T-helper 1 cell treated with Interleukin-12 subunit alpha and Interleukin-12 subunit beta and Interleukin-4 antibody, amounts not matched to agents 30 μg/mL and 1 μg/mL, for 36 hours (primary cell): ENCODE measurements around the gene GSTA5.
"Not testable (repeated sequence)": the region's sequence is repeated elsewhere in the genome, so short reads cannot be mapped to it uniquely, and the experiment has no call there.

Source experiments
- H3K27ac Mint-ChIP-seq: one replicate; pipeline ENCODE4 v1.8.0; 2021; ENCODE audit warnings: mild to moderate bottlenecking, mixed read lengths
- H3K27me3 Mint-ChIP-seq: one replicate; pipeline ENCODE4 v1.8.0; 2021; ENCODE audit warnings: low read depth, mixed read lengths
- H3K36me3 Mint-ChIP-seq: one replicate; pipeline ENCODE4 v1.8.0; 2021; ENCODE audit warnings: low read depth, mixed read lengths
- H3K4me1 Mint-ChIP-seq: one replicate; pipeline ENCODE4 v1.8.0; 2021; ENCODE audit warnings: low read depth, mixed read lengths
- H3K4me3 Mint-ChIP-seq: one replicate; pipeline ENCODE4 v1.8.0; 2021; ENCODE audit warnings: mild to moderate bottlenecking, moderate library complexity, mixed read lengths
- H3K9me3 Mint-ChIP-seq: one replicate; pipeline ENCODE4 v1.8.0; 2021; ENCODE audit warnings: mixed read lengths

Gene GSTA5

DNA sequence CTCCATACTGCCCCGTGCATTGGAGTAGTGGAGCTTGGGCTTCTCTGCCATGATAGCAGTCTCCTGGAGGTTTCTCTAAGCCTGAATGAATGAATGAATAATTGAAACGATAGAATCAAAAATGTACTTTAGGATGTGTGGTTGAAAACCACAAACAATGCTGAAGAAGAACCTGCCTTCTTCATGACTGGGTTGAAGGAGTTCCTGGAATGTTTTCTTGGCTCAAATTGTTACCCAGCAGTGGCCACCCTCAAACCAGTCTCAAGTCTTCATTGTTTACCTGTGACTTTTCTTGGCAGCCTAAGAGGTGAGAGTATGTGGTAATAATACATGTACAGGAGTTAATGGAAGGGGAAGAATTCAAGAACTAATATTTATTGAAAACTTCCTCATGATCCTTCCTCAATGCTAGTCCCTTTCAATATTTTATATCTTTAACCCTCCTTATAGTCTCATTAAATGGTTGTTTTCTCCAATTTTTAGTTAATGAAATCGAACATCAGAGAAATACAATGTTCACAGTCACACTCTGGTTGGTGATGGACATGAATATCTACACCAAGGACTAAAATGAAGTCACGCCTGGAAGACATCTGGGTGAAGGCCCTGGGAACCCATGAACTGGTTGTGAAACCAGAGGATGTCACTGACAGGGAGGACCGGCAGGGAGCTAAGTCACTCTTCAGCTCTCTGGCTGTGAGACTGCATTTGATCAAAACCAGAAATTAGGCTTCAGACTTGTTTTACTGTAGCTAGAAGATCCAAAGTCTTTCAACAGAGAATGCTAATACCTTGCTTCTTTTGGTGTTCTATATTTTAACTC is at the start of gene GSTA5:
Gene GSTA5, minus strand, starts transcription at position 51 of the 823 bp plus-strand sequence.
- no peaks in the 10 kb centered on the region for H3K4me1 Mint-ChIP-seq
- H3K27ac Mint-ChIP-seq = no peak within 1 kb of the TSS
- peaks cover 29% of the 10 kb centered on the region for H3K27me3 Mint-ChIP-seq
- no peaks in the 10 kb centered on the region for H3K9me3 Mint-ChIP-seq
- no peak within 1 kb of the TSS for H3K4me3 Mint-ChIP-seq
- no peaks in the 10 kb centered on the region for H3K36me3 Mint-ChIP-seq

DNA sequence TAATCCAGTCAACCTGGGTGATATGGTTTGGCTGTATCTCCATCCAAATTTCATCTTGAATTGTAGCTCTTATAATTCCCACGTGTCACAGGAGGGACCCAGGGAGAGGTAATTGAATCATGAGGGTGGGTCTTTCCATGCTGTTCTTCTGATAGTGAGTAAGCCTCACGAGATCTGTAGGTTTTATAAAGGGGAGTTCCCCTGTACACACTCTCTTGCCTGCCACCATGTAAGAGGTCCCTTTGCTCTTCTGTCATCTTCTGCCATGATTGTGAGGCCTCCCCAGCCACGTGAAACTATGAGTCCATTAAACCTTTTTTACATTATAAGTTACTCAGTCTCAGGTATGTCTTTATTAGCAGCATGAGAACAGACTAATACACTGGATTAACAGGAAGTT is 49.4 kb upstream of the GSTA5 start:
- no peaks in the 10 kb centered on the region for H3K9me3 Mint-ChIP-seq

DNA sequence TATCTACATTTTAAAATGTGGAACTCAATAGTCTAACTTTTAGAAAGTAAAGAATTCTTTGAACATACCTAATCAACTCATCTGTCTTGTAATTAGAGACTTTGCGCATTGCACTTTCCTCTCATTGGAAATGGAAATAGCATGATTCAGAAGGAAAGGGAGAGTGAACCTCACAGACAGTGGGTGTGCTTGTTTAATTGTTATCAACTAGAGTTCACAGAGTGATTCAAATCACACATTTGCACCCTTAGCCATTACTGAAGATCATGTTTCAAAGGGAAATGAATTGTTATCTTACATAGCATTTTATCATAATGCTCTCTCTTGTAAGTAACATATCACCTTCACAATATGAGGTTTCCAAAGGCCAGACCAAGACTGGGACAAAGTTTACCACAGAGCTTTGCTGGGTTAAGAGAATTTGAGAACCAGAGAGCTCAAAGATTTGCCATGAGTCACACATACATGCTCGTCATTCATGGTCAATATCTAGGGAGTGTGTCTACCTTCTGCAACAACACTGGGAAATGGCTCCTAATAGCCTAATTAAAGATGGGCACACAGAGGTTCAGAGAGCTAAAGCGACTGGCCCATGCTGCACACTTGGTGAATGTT is 47.4 kb upstream of the GSTA5 start:
- Mint-ChIP-seq H3K27me3 (no peaks in the 10 kb centered on the region), H3K27ac (no peak overlapping the region), H3K4me3 (no peak overlapping the region), H3K36me3 (no peaks in the 10 kb centered on the region), H3K9me3 (no peaks in the 10 kb centered on the region), H3K4me1 (peaks cover 1% of the 10 kb centered on the region)

More for the DNA sequence above, 49.4 kb upstream of the GSTA5 start:
- H3K4me1 Mint-ChIP-seq = no peaks in the 10 kb centered on the region
- no peaks in the 10 kb centered on the region for H3K36me3 Mint-ChIP-seq
- no peak overlapping the region for H3K4me3 Mint-ChIP-seq
- no peaks in the 10 kb centered on the region for H3K27me3 Mint-ChIP-seq
- H3K27ac Mint-ChIP-seq = no peak overlapping the region

DNA sequence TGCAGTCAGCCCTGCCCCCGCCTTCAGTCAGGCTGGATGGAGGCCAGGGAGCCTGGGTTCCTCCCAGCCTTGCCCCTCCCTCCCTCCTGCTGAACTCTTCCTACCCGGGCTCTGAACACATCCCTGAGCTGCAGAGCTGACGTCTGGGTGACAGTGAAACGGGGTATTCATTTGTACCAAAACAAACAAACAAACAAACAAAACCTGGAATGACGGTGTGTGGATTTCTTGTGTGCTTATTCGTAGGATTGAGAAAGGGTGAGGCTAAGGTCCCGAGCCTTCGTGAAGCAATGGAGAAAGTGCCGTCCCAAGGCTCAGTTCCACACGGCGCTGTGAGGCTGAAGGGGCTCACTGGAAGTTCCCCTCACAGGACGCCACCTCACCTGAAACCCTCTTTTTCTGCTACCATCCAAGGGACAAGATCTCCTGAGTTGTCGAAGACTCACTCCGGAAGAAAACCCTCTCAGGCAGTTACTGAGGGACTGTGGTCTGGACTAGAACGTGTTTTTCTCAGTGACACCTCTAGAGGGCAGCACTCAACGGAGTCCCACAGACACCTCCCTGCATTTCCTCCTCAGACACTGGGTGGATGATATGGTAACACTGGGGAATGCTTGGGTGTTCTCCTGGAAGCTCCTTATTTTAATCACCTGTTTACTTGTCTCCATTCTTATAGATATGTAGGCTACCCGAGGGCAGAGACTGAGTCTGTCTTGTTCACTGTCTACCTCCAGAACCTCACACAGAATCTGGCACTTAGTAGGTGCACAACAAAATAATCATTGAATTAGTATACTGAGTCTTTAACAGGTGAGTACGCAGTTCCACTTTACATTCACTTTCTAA is 41.6 kb upstream of the GSTA5 start:
- Mint-ChIP-seq H3K27me3 (peaks cover 3% of the 10 kb centered on the region), H3K27ac (peak overlapping the region; percentile 36), H3K36me3 (no peaks in the 10 kb centered on the region), H3K4me1 (peaks cover 12% of the 10 kb centered on the region), H3K4me3 (peak overlapping the region; percentile 86), H3K9me3 (no peaks in the 10 kb centered on the region)

DNA sequence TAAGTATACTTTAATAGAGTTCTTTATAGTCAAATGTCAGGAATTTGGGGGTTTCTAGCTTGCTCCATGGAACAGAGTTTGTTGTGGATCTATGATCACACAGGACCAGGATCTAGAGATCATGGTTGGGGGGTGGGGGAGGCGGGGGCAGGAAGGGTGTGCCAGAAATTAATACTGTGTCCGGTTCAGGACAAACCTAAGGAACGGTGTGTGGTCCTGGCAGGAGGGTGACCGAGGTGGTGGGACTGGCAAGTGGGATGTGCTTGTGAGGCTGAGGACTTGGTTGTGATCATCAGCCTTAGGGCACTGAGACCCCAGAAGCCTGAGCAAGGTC is 41.0 kb upstream of the GSTA5 start:
- peaks cover 3% of the 10 kb centered on the region for H3K27me3 Mint-ChIP-seq
- H3K4me1 Mint-ChIP-seq = peaks cover 15% of the 10 kb centered on the region
- peak overlapping the region; percentile 86 for H3K4me3 Mint-ChIP-seq
- H3K27ac Mint-ChIP-seq = no peak overlapping the region
- H3K9me3 Mint-ChIP-seq = no peaks in the 10 kb centered on the region
- no peaks in the 10 kb centered on the region for H3K36me3 Mint-ChIP-seq

DNA sequence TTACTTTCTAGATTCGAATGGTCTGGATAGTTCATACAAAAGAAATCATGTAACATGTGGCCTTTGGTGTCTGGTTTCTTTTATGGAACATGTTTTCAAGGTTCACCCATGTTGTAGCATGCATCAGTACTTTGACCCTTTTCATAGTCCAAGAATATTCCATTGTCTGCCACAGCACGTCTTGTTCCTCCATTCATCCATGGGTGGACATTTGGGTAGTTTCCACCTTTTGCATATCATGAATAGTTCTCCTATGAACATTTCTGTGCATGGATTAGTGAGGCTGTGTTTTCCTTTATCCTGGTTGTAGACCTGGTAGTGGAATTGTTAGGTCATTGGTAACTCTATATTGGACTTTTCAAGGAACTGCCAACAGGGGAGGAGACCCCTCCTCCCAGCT is 37.2 kb upstream of the GSTA5 start:
- H3K27ac Mint-ChIP-seq = no peak overlapping the region
- no peaks in the 10 kb centered on the region for H3K36me3 Mint-ChIP-seq

DNA sequence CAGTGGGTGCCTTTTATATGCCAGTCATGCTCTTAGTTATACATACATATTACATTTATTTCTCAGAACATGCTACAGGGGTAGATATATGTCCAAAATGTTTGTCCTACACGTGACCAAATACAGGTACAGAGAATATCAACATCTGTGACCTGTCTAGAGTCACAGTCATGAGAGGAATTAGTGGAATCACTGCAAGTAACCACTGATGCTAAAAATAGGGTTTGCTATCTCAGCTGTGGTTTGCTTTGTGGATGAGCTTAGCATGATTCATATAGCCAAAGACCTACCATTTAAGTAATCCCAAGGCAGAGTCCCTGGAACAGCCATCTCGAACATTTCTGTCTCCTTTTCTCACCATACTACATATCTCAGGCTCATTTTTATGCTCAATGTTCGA is 36.6 kb upstream of the GSTA5 start:
- H3K9me3 Mint-ChIP-seq = no peaks in the 10 kb centered on the region
- no peak overlapping the region for H3K4me3 Mint-ChIP-seq
- H3K36me3 Mint-ChIP-seq = no peaks in the 10 kb centered on the region
- H3K4me1 Mint-ChIP-seq = peaks cover 8% of the 10 kb centered on the region
- no peak overlapping the region for H3K27ac Mint-ChIP-seq
- peaks cover 8% of the 10 kb centered on the region for H3K27me3 Mint-ChIP-seq

More for the DNA sequence above, 37.2 kb upstream of the GSTA5 start:
- peaks cover 13% of the 10 kb centered on the region for H3K4me1 Mint-ChIP-seq
- no peak overlapping the region for H3K4me3 Mint-ChIP-seq
- H3K27me3 Mint-ChIP-seq = peaks cover 8% of the 10 kb centered on the region
- H3K9me3 Mint-ChIP-seq = no peaks in the 10 kb centered on the region

DNA sequence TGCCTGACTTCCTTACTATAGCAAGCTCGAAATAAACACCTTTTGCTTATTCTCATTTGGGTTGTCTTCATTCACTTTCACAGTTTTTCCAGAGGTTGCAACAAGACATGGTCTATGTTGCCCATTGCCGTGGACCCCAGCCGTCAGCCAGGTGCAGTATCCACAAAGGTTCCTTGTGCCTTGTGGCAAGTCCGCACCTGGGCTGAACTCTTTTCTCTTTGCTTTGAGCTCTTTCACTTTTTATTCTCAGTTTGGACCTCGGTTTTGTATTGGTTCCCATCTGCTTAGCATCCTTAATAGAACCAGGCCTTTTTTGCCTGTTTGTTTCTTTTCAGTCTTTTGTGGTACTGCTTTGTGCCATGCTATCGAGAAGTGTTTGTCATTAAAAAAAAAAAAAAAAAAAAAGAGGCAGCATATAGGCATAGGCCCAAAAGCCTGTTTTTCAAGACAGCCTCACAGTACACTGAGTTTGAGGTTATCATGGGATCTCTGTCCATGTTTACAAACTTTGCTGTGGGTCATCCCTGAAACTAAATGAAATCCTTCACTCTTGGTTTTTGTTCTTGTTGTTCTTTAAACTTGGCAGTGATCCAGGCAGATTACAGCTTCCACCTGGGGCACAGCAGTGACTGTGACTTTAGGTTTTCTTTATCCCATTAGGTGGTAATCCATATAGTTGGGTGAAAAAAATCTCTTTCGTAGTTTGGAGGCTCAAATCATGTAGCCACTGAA is 35.6 kb upstream of the GSTA5 start:
- peaks cover 5% of the 10 kb centered on the region for H3K4me1 Mint-ChIP-seq
- H3K4me3 Mint-ChIP-seq = no peak overlapping the region
- H3K36me3 Mint-ChIP-seq = no peaks in the 10 kb centered on the region
- H3K9me3 Mint-ChIP-seq = no peaks in the 10 kb centered on the region
- no peak overlapping the region for H3K27ac Mint-ChIP-seq
- peaks cover 16% of the 10 kb centered on the region for H3K27me3 Mint-ChIP-seq

DNA sequence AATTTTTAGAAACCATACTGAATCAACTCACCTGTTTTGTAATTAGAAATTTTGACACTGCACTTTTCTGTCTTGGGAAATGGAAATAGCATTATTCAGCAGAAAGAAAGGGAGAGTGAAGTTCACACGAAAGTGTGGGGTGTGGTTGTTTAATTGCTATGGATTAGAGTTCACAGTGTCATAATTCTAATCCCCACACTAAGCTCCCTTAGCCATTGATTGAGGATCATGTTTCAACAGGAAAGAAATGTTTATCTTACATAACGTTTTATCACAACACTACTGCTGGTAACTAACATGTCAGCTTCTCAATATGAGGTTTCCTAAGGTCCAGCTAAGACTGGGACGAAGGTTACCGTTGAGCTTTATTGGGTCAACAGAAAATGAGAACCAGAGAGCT is 31.4 kb upstream of the GSTA5 start:
- Mint-ChIP-seq H3K4me1 (peaks cover 3% of the 10 kb centered on the region), H3K9me3 (no peaks in the 10 kb centered on the region), H3K27me3 (peaks cover 18% of the 10 kb centered on the region), H3K36me3 (no peaks in the 10 kb centered on the region), H3K4me3 (no peak overlapping the region), H3K27ac (no peak overlapping the region)

DNA sequence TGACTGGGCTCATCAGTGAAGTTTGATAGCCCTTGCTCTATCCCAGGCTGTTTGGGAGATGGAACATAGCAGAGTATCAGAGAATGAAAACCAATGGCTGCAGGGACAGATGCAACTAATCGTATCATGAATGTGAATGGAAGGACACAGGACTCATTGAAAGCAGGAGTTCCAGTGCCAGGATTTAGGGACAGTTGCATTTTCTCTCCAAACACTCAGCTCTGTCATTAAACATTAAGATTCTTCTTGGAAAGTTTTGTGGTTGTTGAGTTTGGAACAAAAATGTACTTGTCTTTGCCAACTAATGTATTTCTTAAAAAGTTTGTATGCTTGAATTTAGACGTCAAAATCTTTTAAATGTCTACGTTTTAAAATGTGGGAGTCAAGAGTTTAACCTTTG is 31.0 kb upstream of the GSTA5 start:
- H3K4me1 Mint-ChIP-seq = no peaks in the 10 kb centered on the region
- H3K36me3 Mint-ChIP-seq = no peaks in the 10 kb centered on the region
- no peak overlapping the region for H3K4me3 Mint-ChIP-seq
- no peaks in the 10 kb centered on the region for H3K9me3 Mint-ChIP-seq
- peaks cover 18% of the 10 kb centered on the region for H3K27me3 Mint-ChIP-seq
- H3K27ac Mint-ChIP-seq = no peak overlapping the region

DNA sequence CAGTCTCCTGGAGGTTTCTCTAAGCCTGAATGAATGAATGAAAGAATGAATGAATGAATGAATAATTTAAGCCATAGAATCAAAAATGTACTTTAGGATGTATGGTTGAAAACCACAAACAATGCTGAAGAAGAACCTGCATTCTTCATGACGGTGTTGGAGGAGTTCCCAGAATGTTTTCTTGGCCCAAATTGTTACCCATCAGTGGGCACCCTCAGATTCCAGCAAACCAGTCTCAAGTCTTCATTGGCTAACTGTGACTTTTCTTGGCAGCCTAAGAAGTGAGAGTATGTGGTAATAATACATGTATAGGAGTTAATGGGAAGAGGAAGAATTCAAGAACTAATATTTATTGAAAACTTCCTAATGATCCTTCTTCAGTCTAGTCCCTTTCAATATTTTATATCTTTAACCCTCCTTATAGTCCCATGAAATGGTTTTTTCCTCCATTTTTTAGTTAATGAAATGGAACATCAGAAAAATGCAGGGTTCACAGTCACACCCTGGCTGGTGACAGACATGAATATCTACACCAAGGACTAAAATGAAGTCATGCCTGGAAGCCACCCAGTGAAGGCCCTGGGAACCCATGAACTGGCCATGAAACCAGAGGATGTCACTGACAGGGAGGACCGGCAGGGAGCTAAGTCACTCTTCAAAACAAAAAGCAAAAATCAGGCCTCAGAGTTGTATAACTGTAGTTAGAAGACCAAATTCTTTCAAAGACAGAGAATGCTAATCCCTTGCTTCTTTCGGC is 29.9 kb upstream of the GSTA5 start:
- H3K36me3 Mint-ChIP-seq, H3K9me3 Mint-ChIP-seq, H3K4me1 Mint-ChIP-seq, H3K4me3 Mint-ChIP-seq, H3K27ac Mint-ChIP-seq: not testable (repeated sequence)
- peaks cover 21% of the 10 kb centered on the region for H3K27me3 Mint-ChIP-seq

DNA sequence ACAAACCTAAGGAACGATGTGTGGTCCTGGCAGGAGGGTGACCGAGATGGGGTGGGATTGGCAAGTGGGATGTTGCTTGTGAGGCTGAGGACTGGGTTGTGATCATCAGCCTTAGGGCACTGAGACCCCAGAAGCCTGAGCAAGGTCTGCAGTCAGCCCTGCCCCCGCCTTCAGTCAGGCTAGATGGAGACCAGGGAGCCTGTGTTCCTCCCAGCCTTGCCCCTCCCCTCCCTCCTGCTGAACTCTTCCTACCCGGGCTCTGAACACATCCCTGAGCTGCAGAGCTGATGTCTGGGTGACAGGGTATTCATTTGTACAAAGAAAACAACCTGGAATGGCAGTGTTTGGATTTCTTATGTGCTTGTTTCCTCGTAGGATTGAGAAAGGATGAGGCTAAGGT is 28.3 kb upstream of the GSTA5 start:
- H3K4me1 Mint-ChIP-seq, H3K36me3 Mint-ChIP-seq, H3K9me3 Mint-ChIP-seq, H3K27ac Mint-ChIP-seq, H3K4me3 Mint-ChIP-seq: not testable (repeated sequence)
- peaks cover 27% of the 10 kb centered on the region for H3K27me3 Mint-ChIP-seq

DNA sequence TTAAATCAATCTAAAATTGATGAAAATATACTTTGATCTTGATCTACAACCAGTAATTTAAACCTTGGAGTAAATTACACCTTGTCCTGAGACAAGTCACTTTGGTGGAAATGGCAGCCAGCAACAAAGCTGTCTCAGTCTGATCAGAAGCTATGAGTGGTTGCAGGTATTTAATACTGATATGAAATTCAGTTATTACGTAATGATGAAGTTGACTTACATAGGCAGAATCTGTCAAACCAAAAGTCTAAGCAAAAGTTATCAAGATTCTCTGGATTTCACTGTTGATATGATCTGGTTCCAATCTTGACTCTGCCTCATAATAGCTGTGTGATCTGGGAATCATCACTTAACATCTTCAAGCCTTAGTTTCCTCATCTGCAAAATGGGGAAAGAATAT is 27.6 kb upstream of the GSTA5 start:
- Mint-ChIP-seq H3K27ac (no peak overlapping the region), H3K9me3 (no peaks in the 10 kb centered on the region), H3K27me3 (peaks cover 22% of the 10 kb centered on the region), H3K36me3 (no peaks in the 10 kb centered on the region), H3K4me3 (no peak overlapping the region), H3K4me1 (no peaks in the 10 kb centered on the region)

DNA sequence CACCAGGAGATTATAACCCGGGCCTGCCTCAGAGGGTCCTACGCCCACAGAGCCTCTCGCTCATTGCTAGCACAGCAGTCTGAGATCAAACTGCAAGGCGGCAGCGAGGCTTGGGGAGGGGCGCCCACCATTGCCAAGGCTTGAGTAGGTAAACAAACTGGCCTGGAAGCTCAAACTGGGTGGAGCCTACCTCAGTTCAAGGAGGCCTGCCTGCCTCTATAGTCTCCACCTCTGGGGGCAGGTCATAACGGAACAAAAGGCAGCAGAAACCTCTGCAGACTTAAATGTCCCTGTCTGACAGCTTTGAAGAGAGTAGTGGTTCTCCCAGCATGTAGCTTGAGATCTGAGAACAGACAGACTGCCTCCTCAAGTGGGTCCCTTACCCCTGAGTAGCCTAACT is 20.5 kb upstream of the GSTA5 start:
- H3K9me3 Mint-ChIP-seq, H3K4me1 Mint-ChIP-seq, H3K27ac Mint-ChIP-seq, H3K36me3 Mint-ChIP-seq, H3K4me3 Mint-ChIP-seq, H3K27me3 Mint-ChIP-seq: not testable (repeated sequence)
